Esophagus squamous epithelium (tissue), 4 donors: ENCODE measurements around the gene MCEE.

Experiments used
- POLR2A ChIP-seq, 4 donors: fragments of 450-650 bp; IDR thresholded peaks; one replicate each; pipeline ENCODE4 v1.6.1; 2017; ENCODE audit warnings: antibody characterized with exemption in 4 of 4, mild to moderate bottlenecking in 4 of 4, moderate library complexity in 3 of 4
- TF ChIP-seq, protein P1 (sequence below), 6 experiments: fragments of 450-650 bp in 4 of 6; fragments of 200-600 bp in 2 of 6; sonication (generic) in 2 of 6; IDR thresholded peaks; one replicate each; pipeline ENCODE4 v1.5.1; 2016 to 2019; ENCODE audit warnings: antibody characterized with exemption in 6 of 6, mild to moderate bottlenecking in 4 of 6, moderate library complexity in 4 of 6

DNA sequence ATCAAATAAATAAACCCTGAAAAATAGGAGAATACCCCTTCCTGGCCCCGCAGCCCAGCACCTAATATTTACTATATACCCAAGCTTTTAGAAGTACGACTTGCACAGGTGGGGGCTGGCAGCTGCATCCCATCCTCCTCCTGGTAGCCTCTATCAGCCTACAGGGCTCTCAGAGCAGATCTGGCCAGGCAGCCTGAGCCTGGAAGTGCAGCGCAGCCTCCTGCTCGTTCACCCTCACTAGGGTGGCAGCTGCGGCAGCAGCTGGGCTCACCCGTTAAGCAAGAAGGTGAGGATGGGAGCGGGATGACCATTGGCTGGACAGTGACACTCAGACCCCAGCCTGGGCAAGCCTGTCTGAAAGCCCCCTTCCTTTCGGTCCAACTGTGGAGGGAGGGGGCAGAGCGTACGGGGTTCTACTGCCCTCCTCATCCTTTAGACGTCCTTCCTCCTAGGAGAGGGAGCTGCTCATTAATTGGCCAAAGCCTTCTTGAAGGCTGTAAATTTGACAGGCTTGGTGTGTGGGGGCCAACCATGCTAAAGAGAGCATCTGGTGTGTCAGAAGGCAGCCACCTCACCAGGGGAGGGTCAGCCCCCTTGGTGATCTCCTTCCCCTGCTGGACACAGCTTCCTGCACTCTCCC is 23.7 kb upstream of the MCEE start:
- TF ChIP-seq, protein P1, sequence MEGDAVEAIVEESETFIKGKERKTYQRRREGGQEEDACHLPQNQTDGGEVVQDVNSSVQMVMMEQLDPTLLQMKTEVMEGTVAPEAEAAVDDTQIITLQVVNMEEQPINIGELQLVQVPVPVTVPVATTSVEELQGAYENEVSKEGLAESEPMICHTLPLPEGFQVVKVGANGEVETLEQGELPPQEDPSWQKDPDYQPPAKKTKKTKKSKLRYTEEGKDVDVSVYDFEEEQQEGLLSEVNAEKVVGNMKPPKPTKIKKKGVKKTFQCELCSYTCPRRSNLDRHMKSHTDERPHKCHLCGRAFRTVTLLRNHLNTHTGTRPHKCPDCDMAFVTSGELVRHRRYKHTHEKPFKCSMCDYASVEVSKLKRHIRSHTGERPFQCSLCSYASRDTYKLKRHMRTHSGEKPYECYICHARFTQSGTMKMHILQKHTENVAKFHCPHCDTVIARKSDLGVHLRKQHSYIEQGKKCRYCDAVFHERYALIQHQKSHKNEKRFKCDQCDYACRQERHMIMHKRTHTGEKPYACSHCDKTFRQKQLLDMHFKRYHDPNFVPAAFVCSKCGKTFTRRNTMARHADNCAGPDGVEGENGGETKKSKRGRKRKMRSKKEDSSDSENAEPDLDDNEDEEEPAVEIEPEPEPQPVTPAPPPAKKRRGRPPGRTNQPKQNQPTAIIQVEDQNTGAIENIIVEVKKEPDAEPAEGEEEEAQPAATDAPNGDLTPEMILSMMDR (IDR thresholded peaks at IDR 0.05): no peak
- no peak for TF ChIP-seq POLR2A (IDR thresholded peaks at IDR 0.05)
